Skin of body (tissue), 2 donors: ENCODE results near the gene RACGAP1. TPM values are rescaled to one million over a fixed set of nuclear protein-coding genes. Genes with fewer than 3 reads are reported as not detected.
"Not testable (repeated sequence)": the region's sequence is repeated elsewhere in the genome, so short reads cannot be mapped to it uniquely, and the experiment has no call there.

Experiments
- DNase-seq: peaks from one replicate; lab custom pipeline; 2025; lab: John Stamatoyannopoulos, UW
- total RNA-seq: library from RNA; depleted of rRNA; stranded (reverse); fragments of >200 nt; gene quantifications from one replicate; pipeline ENCODE4 v1.2.3, GENCODE V29; 2014

The RACGAP1 gene
- total RNA-seq, 1 donor from 2014 or later: 32.4 TPM

DNA sequence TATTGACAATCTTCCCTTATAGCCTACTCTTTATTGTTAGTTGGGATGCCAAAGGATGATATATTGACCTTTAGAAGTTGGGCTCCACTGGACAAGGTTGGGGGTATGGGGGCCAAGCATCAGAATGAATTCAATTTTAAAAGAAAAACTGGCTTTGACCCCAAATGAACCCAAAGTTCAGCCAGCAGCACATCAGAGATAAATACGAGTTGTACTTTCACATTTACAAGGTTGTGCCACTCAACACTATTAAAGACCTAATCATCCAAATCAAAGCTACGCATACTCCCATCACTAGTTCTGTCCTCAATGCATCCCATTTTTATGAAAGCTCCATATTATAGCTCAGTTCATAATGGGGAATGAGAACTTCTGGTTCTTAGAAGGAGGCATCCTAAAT, 35.9 kb downstream of the RACGAP1 start:
- not testable (repeated sequence) for DNase-seq

- DNase-seq: no peak
These were observed 37.5 kb downstream of the RACGAP1 start for GRCh38 chr12:49987625-49988303.

- not testable (repeated sequence) for DNase-seq
These were observed 38.8 kb downstream of the RACGAP1 start for GRCh38 chr12:49986476-49986875.

DNA sequence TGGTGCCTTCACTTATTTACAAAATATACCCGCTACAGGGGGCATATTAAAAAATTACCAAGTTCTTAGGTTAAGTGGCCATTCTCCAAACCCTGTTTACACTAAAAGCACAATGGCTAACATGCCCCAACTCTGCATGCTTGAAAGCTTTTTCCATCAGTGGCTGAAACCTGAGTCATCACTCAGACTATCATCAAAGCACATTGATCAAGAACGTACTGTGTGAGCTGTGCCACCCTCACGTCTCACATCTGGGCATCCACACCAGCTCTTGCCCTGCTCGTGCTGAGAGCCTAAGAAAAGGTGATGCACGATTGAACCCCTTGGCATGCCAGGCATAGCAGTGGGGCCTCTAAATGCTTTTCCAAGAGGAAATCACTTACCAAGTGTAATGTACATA, 39.3 kb downstream of the RACGAP1 start:
- no peak for DNase-seq

DNA sequence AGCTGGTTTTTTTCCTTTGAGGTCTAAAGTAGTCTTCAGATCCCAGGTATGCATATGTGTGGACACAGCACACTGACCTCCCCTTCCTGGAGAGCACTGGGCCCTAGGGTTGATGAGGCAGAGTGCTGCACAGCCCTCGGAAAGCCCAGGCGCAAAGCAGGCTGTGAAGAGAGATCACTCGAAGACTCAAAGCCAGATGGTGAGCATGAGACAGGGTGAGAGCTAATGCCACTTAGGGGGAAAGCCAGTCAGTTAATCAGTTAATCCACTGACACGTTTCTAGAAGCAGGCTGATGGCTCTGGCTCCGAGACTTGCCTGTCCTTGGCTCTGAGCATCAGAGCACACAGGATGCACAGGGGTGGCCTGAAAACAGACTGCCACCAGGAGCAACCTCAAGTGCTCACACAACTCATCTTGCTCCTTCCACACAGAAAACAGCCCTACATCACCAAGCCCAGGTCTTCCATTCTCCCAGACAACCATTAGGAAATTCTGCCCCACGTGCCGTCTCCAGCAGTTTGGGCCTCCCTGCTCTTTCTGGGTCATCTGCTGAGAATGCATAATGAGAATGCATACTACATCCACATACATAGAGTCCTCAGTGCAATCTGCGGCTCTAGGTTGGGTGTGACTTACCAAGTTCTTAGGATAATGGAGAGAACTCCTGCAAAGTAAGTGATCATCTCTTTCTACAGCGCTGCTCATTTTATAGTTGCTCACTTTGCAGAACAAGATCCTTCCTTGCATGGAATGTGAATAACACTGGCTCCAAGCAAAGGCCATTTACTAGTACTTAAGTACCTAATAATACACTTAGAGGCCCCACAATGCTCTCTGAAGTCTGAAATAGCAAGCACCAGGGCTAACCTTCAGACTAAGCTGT, 40.6 kb downstream of the RACGAP1 start:
- DNase-seq: no peak

GRCh38 chr12:49983892-49984291, 41.4 kb downstream of the RACGAP1 start:
- DNase-seq: peak; percentile 62

DNA sequence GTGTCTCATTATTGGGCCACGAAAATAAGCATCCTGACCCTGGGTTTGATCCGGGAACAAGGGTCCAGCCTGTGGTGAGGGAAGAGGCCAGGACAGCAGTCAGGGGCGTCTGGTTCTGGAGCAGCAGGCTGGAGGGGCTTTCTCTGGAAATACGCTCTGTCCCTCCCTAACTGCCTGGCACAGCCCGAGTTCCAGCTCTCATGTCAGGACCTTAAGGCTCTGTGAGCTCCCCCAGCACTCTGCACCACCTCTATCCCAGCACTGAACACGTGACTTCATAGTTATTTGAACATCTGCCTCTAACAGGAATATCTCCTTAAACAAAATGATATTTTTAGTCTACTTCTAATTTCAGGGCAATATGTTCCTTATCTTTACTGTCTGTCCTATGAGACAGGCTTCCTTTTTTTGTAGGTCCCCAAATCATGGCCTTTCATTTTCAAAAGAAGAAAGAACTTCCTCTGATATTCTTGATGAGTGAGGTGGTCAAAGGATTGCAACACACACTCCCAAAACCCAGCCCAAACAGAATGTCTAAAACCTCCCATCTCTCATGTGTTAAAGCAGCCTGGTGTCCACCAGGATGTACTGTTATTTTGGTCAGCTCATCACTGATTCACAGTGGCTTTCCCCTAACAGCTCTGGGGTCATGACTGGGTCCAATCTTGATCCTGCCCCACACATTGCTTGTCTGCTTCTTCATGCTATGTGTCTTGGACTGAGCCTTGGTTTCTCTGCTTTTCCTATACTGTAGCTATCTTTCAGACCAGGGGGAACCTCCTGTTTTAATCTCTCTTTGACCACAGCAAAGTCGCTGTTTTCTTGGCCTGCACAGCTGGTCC, 42.8 kb downstream of the RACGAP1 start:
- DNase-seq: no peak

DNA sequence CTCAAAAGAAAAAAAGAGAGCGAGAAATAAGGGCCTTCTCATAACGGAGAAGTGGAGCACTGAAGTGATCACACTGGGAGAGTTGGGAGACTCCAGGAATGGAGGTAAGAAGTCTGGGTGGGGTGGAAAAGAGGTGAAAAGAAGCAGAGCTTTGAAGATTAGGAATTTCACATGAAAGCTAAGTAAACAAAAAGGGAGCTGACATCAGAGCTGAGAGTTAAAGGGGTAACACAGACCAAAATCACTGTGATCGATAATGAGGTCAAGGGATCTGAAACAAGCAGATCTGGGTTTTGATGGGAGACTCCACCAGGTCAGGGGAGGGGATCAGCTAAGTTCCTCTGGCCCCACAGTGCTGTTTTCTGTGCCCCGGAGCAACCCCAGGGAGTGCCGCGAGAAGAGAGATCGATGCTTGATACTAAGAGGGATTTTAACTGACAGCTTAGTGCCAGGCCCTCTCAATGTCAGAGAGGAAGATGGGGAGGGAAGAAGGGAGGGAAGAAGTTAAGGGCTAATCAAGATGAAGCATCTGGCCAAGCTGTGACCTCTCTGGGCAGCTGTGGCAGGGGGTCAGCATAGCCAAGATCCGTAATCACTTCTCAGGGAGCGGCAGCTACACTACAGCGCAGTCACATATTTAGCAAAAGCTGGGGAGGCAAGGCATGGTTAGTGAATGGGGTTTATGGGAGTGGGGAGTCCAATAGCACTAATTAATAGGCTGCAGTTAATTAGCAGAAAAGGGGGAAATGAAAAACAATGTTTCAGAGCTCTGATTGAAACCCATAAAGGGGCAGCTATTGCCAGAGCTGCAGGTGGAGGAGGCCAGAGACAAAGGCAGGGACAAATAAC, 44.6 kb downstream of the RACGAP1 start:
- DNase-seq: no peak

DNA sequence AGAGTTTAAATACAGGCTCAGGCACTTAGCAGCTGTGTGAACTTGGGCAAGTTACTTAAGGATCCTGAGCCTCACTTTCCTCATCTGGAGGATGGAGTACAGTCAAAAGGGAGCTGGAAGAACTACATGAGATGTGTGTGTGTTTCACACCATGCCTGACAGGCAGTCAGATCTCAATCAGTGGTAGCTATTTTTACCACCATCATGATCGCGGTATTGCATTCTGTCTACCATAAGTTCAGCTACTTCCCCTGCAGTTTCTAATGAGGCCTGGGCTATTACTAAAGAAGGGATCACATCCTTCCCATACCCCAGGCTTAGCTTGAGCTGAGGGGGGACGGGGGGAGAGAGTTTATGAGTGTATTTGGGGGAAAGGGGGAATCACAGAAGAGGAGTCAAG, 45.5 kb downstream of the RACGAP1 start:
- no peak for DNase-seq

DNA sequence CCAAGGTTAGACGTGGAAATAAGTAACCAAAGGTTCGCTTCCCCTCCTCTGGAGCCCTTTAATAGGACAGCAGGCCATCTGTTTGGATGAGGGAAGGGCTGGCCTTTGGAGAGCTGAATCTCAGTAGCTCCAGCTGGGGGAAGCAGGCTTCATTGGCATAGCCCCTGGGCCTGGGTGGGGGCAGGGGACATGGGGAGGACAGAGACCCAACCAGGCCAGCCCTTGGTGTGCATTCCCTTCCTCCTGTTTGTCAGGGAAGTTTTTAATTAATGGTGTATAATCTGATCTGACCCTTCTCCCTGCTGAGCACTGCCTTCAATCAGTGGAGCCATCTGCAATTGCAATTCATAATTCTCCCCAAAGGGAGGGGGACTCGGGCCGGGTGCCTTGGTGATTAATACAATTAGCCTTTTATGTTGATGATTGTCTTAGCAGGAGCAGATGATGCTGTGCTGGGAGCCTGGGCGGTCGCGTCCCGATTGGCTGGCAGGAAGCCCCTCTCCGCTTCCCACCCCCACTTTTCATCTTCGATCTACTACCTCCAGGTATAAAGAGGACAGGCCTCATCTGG, 46.2 kb downstream of the RACGAP1 start:
- no peak for DNase-seq

GRCh38 chr12:49978125-49978524, 47.2 kb downstream of the RACGAP1 start:
- DNase-seq: no peak

DNA sequence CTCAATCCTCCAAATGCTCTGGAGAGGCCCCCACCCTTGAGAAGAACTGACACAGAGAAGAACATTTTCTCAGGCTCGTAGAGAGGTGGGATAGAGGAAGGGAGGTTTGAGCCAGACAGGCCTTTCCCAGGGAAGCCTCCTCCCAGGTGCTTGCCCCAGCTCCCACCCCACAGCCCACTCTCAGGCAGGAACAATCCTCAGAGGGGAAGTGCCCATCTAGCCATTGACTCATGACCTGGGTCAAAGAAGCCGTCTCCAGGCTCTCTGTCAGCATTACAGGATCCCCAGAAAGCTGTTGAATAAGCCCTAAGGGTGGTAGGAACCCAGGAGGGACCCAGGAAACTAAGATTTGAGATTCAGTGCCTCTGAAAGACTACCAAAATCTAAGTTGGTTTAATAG, 48.7 kb downstream of the RACGAP1 start:
- no peak for DNase-seq

DNA sequence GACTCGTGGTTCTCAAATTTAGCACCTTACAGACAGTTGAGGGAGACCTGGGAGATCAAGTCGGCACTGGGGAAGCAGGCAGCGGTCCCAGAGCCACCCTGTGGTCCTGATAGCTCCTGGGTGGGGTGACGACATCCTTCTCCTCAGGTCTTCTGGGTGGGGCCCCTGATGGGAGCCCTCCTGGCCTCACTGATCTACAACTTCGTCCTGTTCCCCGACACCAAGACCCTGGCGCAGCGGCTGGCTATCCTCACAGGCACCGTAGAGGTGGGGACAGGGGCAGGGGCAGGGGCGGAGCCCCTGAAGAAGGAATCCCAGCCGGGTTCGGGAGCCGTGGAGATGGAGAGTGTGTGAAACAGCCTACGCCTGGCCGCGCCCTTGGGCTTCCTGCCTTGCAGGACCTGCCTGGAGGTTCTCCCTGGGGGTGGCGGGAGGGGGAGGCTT, 50.0 kb downstream of the RACGAP1 start:
- DNase-seq: no peak

GRCh38 chr12:49974677-49975317, 50.5 kb downstream of the RACGAP1 start:
- no peak for DNase-seq

- DNase-seq: no peak
These were observed 51.0 kb downstream of the RACGAP1 start for GRCh38 chr12:49974231-49974675.

DNA sequence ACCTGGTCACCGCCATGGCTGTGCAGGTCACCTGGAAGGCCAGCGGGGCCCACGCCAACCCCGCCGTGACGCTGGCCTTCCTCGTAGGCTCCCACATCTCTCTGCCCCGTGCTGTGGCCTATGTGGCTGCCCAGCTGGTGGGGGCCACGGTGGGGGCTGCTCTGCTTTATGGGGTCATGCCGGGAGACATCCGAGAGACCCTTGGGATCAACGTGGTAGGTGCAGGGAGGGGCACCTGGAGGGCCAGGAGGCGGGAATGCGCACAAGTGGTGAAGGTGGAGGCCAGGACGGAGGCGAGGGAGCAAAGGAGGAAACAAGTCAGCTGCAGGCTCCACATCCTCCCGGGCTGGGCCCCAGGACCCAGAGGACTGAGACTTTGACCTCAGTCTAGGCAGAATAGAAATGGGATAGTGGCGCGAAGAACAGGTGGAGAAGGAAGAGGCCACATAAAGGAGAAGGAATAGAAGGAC, 51.9 kb downstream of the RACGAP1 start:
- DNase-seq: no peak

GRCh38 chr12:49972641-49973360, 52.5 kb downstream of the RACGAP1 start, which contains the start of gene AQP6:
AQP6 (plus strand) TSS chr12:49972947; CDS start chr12:49973174, 227 bp downstream.
- DNase-seq: no peak

DNA sequence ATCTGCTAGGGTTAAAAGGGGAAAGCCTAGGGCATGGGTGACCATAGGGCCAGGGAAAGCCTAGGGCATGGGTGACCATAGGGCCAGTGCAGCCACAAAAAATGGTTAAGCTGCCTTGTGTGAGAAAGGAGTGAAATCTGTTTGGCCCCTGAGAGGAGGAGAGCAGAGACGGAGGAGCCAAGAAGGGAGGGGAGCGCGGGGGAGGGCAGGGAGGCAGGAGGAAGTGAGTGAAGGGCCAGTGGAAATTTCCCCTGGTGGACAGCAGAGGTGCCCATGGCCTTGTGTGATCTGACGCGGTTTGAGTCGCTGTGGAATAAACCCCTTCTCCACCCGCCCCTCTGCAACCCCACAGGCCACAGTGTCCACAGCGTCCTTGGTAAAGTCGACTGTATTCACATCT, 53.2 kb downstream of the RACGAP1 start:
- DNase-seq: no peak

- no peak for DNase-seq
These were observed 54.2 kb downstream of the RACGAP1 start for GRCh38 chr12:49971141-49971540.
